Gastroesophageal sphincter (tissue), 3 donors: ENCODE data around the gene FLT3.

Experiments used
- EP300 ChIP-seq: sonication (generic); formaldehyde crosslinking; IDR thresholded peaks from one replicate; pipeline ENCODE4 v1.6.1; 2017; ENCODE audit warnings: antibody characterized with exemption, mild to moderate bottlenecking
- POLR2AphosphoS5 ChIP-seq: sonication (generic); formaldehyde crosslinking; IDR thresholded peaks from one replicate; pipeline ENCODE4 v1.6.1; 2017; ENCODE audit warnings: antibody characterized with exemption
- TF ChIP-seq, protein P1 (sequence below), 4 experiments: fragments of 200-600 bp in 2 of 4; fragments of 450-650 bp in 2 of 4; sonication (generic) in 1 of 4; IDR thresholded peaks; one replicate each; pipeline ENCODE4 v1.5.1; 2017 to 2019; ENCODE audit warnings: antibody characterized with exemption in 4 of 4, mild to moderate bottlenecking in 2 of 4, moderate library complexity in 2 of 4

DNA sequence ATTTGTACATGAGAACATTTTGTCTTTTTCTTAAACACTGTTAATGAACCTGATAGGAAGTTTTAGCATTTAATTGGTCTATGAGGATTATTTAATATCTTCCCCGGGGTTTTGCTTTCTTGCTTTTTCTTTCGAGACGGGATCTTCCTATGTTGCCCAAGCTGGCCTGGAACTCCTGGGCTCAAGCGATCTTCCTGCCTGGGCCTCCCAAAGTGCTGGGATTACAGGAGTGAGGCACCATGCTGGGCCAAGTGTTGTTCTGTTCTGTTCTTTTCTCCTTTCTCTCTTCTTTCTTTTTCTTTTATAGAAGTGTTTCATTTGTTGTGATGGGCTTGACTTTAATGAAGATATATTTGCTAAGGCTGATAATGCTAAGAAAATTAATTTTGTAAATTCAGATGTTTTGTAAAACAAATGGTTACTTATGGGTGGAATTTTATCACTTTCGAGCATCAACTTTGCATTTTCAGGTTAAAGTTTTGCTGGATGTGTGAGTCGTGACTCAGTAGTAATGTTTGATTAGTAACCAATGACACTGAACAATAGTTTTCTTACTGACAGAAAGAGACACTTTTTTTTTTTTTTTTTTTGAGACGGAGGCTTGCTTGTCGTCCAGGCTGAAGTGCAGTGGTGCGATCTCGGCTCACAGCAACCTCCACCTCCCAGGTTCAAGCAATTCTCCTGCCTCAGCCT lies 40.2 kb upstream of the FLT3 start:
- TF ChIP-seq EP300 (no peak), POLR2AphosphoS5 (no peak)
- TF ChIP-seq, protein P1, sequence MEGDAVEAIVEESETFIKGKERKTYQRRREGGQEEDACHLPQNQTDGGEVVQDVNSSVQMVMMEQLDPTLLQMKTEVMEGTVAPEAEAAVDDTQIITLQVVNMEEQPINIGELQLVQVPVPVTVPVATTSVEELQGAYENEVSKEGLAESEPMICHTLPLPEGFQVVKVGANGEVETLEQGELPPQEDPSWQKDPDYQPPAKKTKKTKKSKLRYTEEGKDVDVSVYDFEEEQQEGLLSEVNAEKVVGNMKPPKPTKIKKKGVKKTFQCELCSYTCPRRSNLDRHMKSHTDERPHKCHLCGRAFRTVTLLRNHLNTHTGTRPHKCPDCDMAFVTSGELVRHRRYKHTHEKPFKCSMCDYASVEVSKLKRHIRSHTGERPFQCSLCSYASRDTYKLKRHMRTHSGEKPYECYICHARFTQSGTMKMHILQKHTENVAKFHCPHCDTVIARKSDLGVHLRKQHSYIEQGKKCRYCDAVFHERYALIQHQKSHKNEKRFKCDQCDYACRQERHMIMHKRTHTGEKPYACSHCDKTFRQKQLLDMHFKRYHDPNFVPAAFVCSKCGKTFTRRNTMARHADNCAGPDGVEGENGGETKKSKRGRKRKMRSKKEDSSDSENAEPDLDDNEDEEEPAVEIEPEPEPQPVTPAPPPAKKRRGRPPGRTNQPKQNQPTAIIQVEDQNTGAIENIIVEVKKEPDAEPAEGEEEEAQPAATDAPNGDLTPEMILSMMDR (IDR thresholded peaks at IDR 0.05): no peak
